ENCODE measurements around the gene VWA8. TPM values are rescaled to one million over a fixed set of nuclear protein-coding genes. Genes with fewer than 3 reads are reported as not detected.
"Not testable (repeated sequence)": the region's sequence is repeated elsewhere in the genome, so short reads cannot be mapped to it uniquely, and the experiment has no call there.

The VWA8 gene
- total and polyA plus RNA-seq, 4 experiments from 2014 or later: 3.2 to 23.3 (median 13.5) TPM

DNA sequence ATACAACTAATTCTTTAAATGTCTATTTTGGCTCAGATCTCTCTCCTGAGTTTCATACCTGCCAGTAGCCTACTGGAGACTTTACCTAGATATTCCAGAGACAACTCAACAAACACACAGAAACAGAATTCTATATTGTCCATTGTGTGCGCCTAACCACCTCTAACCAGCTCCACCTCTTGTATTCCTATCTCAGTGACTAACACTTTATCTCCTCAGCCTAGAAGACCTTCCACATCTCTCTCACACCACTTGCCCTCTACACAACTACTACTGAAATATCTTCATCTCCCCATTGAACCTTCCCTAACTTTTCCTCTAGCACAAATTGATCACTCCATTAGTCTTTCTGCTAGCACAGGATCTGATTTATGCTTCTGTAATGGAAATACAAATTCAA, 6.7 kb downstream of the VWA8 start:
- no peaks in the 10 kb centered on the region for H3K9me3 ChIP-seq (ENCODE audit: control insufficient read depth in 1 of 2, low read length in 2 of 2)
- peaks cover 8 to 14% of the 10 kb centered on the region in 2 donors for H3K36me3 Mint-ChIP-seq
- no peaks in the 10 kb centered on the region for H3K27me3 ChIP-seq (ENCODE audit: insufficient read depth, low read length)
- no peak overlapping the region for H3K4me3 ChIP-seq (ENCODE audit: low read length in 2 of 2)
- peaks cover 21% of the 10 kb centered on the region for H3K4me1 ChIP-seq (ENCODE audit: insufficient read depth, low read length)
- peak overlapping the region in 1 of 8 donors; percentile 1 for H3K4me3 Mint-ChIP-seq
- no peaks in the 10 kb centered on the region for H3K36me3 ChIP-seq (ENCODE audit: insufficient read depth, low read length)
- H3K4me1 Mint-ChIP-seq: peaks cover 32 to 61% (median 47%) of the 10 kb centered on the region in 4 donors
- no peak overlapping the region for H3K27ac ChIP-seq (ENCODE audit: low read depth, low read length)
- intact Hi-C loops (cut with micrococcal nuclease): no loop called here
- H3K27me3 Mint-ChIP-seq: no peaks in the 10 kb centered on the region
- peak overlapping the region in 5 of 7 donors; percentile 0 to 57 (median 11) for H3K27ac Mint-ChIP-seq
- DNase-seq: no peak
- no peaks in the 10 kb centered on the region for H3K9me3 Mint-ChIP-seq
- CTCF ChIA-PET (ENCODE audit: partially characterized antibody): no interaction called here
- POLR2A ChIA-PET (ENCODE audit: partially characterized antibody): interaction anchor here (0.6 kb wide), 1 partner anchor 22 kb away, joined by 6 read pairs; no protein-coding TSS in a partner anchor

DNA sequence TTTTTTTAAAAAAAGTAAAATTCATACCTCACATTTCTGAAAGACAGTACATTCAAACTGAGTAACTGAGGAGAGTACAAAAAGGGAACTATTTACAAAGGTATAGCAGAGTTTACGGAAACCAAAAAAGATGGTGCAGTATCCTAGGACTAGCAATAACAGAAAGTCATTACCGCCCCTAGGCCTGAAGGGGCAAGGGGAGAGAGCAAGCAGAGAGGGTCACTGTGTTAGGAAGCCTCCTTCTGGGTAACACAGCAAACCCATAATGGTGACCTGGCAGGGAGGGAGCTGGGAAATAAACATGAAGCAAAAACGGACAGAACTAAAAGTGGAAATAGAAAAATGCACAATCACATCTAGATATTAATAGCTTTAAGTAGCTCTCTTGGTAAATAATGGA, 8.2 kb downstream of the VWA8 start:
- no peaks in the 10 kb centered on the region for H3K27me3 Mint-ChIP-seq
- no peaks in the 10 kb centered on the region for H3K36me3 ChIP-seq (ENCODE audit: insufficient read depth, low read length)
- intact Hi-C loops (cut with micrococcal nuclease): no loop called here
- peak overlapping the region in 2 of 7 donors; percentile 24 to 30 for H3K27ac Mint-ChIP-seq
- ChIA-PET POLR2A (ENCODE audit: partially characterized antibody) (interaction anchor here (0.8 kb wide), 1 partner anchor 9 kb away, joined by 3 read pairs; the partner anchor contains the start of gene VWA8), CTCF (ENCODE audit: partially characterized antibody) (no interaction called here)
- DNase-seq: no peak
- H3K4me1 Mint-ChIP-seq: peaks cover 23 to 46% (median 35%) of the 10 kb centered on the region in 4 donors
- no peak overlapping the region for H3K4me3 Mint-ChIP-seq
- no peaks in the 10 kb centered on the region for H3K9me3 Mint-ChIP-seq
- peaks cover 8% of the 10 kb centered on the region for H3K4me1 ChIP-seq (ENCODE audit: insufficient read depth, low read length)
- H3K27ac ChIP-seq (ENCODE audit: low read depth, low read length): no peak overlapping the region
- peaks cover 22 to 27% of the 10 kb centered on the region in 2 donors for H3K36me3 Mint-ChIP-seq
- no peaks in the 10 kb centered on the region for H3K27me3 ChIP-seq (ENCODE audit: insufficient read depth, low read length)
- H3K9me3 ChIP-seq (ENCODE audit: control insufficient read depth in 1 of 2, low read length in 2 of 2): no peaks in the 10 kb centered on the region
- no peak overlapping the region for H3K4me3 ChIP-seq (ENCODE audit: low read length in 2 of 2)

- H3K27me3 Mint-ChIP-seq; H3K27ac Mint-ChIP-seq; H3K4me3 Mint-ChIP-seq; CTCF ChIA-PET (ENCODE audit: partially characterized antibody); H3K4me1 ChIP-seq (ENCODE audit: insufficient read depth, low read length); H3K9me3 ChIP-seq (ENCODE audit: control insufficient read depth in 1 of 2, low read length in 2 of 2); H3K27ac ChIP-seq (ENCODE audit: low read depth, low read length); H3K27me3 ChIP-seq (ENCODE audit: insufficient read depth, low read length); H3K36me3 ChIP-seq (ENCODE audit: insufficient read depth, low read length); intact Hi-C loops (cut with micrococcal nuclease); POLR2A ChIA-PET (ENCODE audit: partially characterized antibody); H3K4me3 ChIP-seq (ENCODE audit: low read length in 2 of 2); DNase-seq: not testable (repeated sequence)
- Mint-ChIP-seq H3K36me3 (peaks cover 48 to 52% of the 10 kb centered on the region in 2 donors), H3K4me1 (peaks cover 18 to 21% (median 20%) of the 10 kb centered on the region in 4 donors), H3K9me3 (peaks cover 2 to 26% (median 22%) of the 10 kb centered on the region in 8 donors)
These were observed 11.8 kb downstream of the VWA8 start for GRCh38 chr13:41949104-41949503.

- no peak overlapping the region for H3K4me3 Mint-ChIP-seq
- no peaks in the 10 kb centered on the region for H3K36me3 ChIP-seq (ENCODE audit: insufficient read depth, low read length)
- H3K27me3 Mint-ChIP-seq: no peaks in the 10 kb centered on the region
- intact Hi-C loops (cut with micrococcal nuclease): no loop called here
- CTCF ChIA-PET (ENCODE audit: partially characterized antibody): no interaction called here
- no peaks in the 10 kb centered on the region for H3K9me3 ChIP-seq (ENCODE audit: control insufficient read depth in 1 of 2, low read length in 2 of 2)
- H3K4me1 ChIP-seq (ENCODE audit: insufficient read depth, low read length): no peaks in the 10 kb centered on the region
- peaks cover 54 to 59% of the 10 kb centered on the region in 2 donors for H3K36me3 Mint-ChIP-seq
- H3K9me3 Mint-ChIP-seq: peaks cover 2 to 26% (median 22%) of the 10 kb centered on the region in 8 donors
- no peak for DNase-seq
- H3K27ac ChIP-seq (ENCODE audit: low read depth, low read length): no peak overlapping the region
- H3K27me3 ChIP-seq (ENCODE audit: insufficient read depth, low read length): no peaks in the 10 kb centered on the region
- no peak overlapping the region for H3K4me3 ChIP-seq (ENCODE audit: low read length in 2 of 2)
- no peak overlapping the region for H3K27ac Mint-ChIP-seq
- H3K4me1 Mint-ChIP-seq: peaks cover 0 to 17% (median 6%) of the 10 kb centered on the region in 4 donors
- POLR2A ChIA-PET (ENCODE audit: partially characterized antibody): interaction anchor here (0.7 to 1.1 kb wide), 2 partner anchors 36 to 226 kb away, joined by 3 read pairs; no protein-coding TSS in a partner anchor
These were observed 15.0 kb downstream of the VWA8 start for GRCh38 chr13:41945926-41946325.

DNA sequence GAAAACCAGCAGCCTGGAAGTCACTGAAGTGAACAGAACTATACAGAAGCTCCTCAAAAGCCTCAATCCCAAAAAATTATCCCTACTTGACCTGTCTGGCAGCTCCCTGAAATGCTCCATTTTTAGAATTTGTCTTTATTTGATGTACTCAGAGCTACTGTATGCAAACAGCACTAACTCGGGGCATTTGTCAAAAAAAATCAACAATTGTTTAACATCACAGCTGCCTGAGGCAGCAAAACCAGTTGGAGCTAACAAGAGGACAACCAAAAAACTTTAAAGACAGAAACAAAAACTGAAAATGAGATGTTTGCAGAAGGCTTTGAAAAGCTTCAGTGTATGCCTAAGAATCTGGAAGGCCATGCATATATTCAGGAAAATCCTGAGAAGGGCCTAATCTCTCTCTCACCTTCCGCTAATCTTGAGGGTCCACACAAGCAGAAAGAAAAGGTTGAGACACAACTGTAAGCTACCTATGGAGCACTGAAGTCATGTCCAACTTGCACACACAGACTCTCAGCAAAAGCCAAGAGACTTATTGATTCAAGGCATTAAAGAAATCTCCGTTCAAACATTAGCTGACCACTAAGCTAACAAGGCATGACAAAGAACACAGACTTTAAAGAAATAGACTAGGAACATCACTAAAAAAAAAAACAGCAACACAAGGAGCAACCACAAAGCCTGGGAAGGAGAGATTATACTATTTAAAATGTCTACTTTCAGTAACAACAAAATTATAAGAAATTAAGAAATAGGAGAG, 16.1 kb downstream of the VWA8 start:
- Histone ChIP-seq H3K27ac (ENCODE audit: low read depth, low read length) (no peak overlapping the region), H3K36me3 (ENCODE audit: insufficient read depth, low read length) (no peaks in the 10 kb centered on the region), H3K27me3 (ENCODE audit: insufficient read depth, low read length) (no peaks in the 10 kb centered on the region), H3K9me3 (ENCODE audit: control insufficient read depth in 1 of 2, low read length in 2 of 2) (no peaks in the 10 kb centered on the region), H3K4me1 (ENCODE audit: insufficient read depth, low read length) (no peaks in the 10 kb centered on the region), H3K4me3 (ENCODE audit: low read length in 2 of 2) (no peak overlapping the region)
- peaks cover 4 to 18% (median 8%) of the 10 kb centered on the region in 4 donors for H3K4me1 Mint-ChIP-seq
- no peak overlapping the region for H3K27ac Mint-ChIP-seq
- no peak overlapping the region for H3K4me3 Mint-ChIP-seq
- peaks cover 2 to 26% (median 22%) of the 10 kb centered on the region in 8 donors for H3K9me3 Mint-ChIP-seq
- ChIA-PET CTCF (ENCODE audit: partially characterized antibody) (no interaction called here), POLR2A (ENCODE audit: partially characterized antibody) (interaction anchor here (0.6 kb wide), 1 partner anchor 224 kb away, joined by 4 read pairs; no protein-coding TSS in a partner anchor)
- H3K27me3 Mint-ChIP-seq: no peaks in the 10 kb centered on the region
- intact Hi-C loops (cut with micrococcal nuclease): no loop called here
- no peak for DNase-seq
- H3K36me3 Mint-ChIP-seq: peaks cover 56 to 59% of the 10 kb centered on the region in 2 donors

GRCh38 chr13:41944229-41944628, 16.7 kb downstream of the VWA8 start:
- CTCF ChIA-PET (ENCODE audit: partially characterized antibody): no interaction called here
- Histone ChIP-seq H3K4me1 (ENCODE audit: insufficient read depth, low read length) (no peaks in the 10 kb centered on the region), H3K36me3 (ENCODE audit: insufficient read depth, low read length) (no peaks in the 10 kb centered on the region), H3K27me3 (ENCODE audit: insufficient read depth, low read length) (no peaks in the 10 kb centered on the region), H3K4me3 (ENCODE audit: low read length in 2 of 2) (no peak overlapping the region), H3K27ac (ENCODE audit: low read depth, low read length) (no peak overlapping the region), H3K9me3 (ENCODE audit: control insufficient read depth in 1 of 2, low read length in 2 of 2) (no peaks in the 10 kb centered on the region)
- Mint-ChIP-seq H3K4me3 (no peak overlapping the region), H3K27me3 (no peaks in the 10 kb centered on the region), H3K36me3 (peaks cover 55 to 56% of the 10 kb centered on the region in 2 donors), H3K4me1 (peaks cover 5 to 18% (median 10%) of the 10 kb centered on the region in 4 donors), H3K9me3 (peaks cover 2 to 26% (median 22%) of the 10 kb centered on the region in 8 donors), H3K27ac (no peak overlapping the region)
- intact Hi-C loops (cut with micrococcal nuclease): no loop called here
- no peak for DNase-seq
- POLR2A ChIA-PET (ENCODE audit: partially characterized antibody): no interaction called here

DNA sequence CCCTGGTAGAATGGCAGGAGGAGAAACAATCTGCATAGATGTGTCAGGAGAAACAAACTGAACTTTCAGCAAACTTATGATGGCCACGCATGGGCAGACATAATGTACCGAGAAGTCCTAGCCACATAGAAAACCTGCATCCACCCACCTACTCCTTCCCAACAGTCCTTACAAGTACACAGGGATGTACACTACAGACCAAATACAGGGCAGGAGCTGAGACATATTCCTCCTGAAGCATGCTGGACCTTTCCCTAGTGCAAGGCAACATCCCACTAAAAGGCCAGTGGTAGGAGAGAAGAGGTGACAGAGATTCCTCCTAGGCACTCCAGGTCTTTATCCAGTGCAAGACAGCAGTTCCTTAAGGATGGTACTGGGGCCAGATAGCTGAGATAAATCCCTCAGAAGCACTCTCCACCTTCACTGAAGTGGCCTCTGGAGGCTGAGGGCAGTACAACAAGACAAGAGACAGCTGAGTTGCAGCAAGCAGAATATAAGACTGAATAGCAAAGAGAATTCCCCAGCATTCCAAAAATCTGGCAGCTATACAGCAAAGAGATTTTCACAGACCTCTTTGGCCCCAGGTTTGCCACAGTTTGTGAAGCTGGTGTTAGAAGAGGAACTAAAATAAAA, 18.3 kb downstream of the VWA8 start:
- Histone ChIP-seq H3K4me1 (ENCODE audit: insufficient read depth, low read length) (no peaks in the 10 kb centered on the region), H3K27me3 (ENCODE audit: insufficient read depth, low read length) (no peaks in the 10 kb centered on the region), H3K9me3 (ENCODE audit: control insufficient read depth in 1 of 2, low read length in 2 of 2) (no peaks in the 10 kb centered on the region), H3K27ac (ENCODE audit: low read depth, low read length) (no peak overlapping the region), H3K36me3 (ENCODE audit: insufficient read depth, low read length) (no peaks in the 10 kb centered on the region), H3K4me3 (ENCODE audit: low read length in 2 of 2) (no peak overlapping the region)
- Mint-ChIP-seq H3K27ac (peak overlapping the region in 1 of 7 donors; percentile 41), H3K27me3 (no peaks in the 10 kb centered on the region), H3K9me3 (peaks cover 2 to 26% (median 22%) of the 10 kb centered on the region in 8 donors), H3K36me3 (peaks cover 42 to 47% of the 10 kb centered on the region in 2 donors), H3K4me3 (peak overlapping the region in 1 of 8 donors; percentile 8), H3K4me1 (peaks cover 6 to 18% (median 12%) of the 10 kb centered on the region in 4 donors)
- POLR2A ChIA-PET (ENCODE audit: partially characterized antibody): interaction anchor here (1.4 kb wide), 1 partner anchor 19 kb away, joined by 3 read pairs; the partner anchor contains the start of gene VWA8
- no peak for DNase-seq
- intact Hi-C loops (cut with micrococcal nuclease): no loop called here
- CTCF ChIA-PET (ENCODE audit: partially characterized antibody): no interaction called here
